GM19455 (cell line): ENCODE results near the gene GYS2.
"Not testable (repeated sequence)": the region's sequence is repeated elsewhere in the genome, so short reads cannot be mapped to it uniquely, and the experiment has no call there.

Experiments used
- ATAC-seq: cut with Tn5 transposase; IDR thresholded peaks from one replicate; pipeline ENCODE4 v1.9.1; 2021; ENCODE audit not compliant: unreplicated experiment

GYS2 gene

GRCh38 chr12:21604245-21605101 lies at the start of gene GYS2:
Gene GYS2 (minus strand): TSS chr12:21604847. CDS start chr12:21604592, 255 bp downstream.
- no peak for ATAC-seq

DNA sequence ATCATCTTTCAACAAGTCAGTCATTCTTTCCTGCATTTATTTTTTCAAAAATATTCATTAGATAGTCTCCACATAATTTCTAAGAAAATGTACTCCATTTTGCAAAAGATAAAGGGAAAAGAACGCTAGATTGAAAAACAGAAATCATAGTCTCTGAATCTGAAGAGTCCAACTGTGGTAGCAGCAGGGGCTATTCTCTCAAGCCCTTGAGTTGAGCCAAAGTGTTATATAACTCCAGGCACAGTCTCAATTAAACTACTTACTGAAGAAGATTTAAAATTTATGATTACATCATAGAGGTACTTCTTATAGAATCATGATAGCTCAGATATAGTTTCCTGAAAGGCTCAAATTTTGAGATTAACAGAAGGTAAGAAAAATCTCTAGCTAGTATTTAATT lies 47.2 kb upstream of the GYS2 start:
- no peak for ATAC-seq

DNA sequence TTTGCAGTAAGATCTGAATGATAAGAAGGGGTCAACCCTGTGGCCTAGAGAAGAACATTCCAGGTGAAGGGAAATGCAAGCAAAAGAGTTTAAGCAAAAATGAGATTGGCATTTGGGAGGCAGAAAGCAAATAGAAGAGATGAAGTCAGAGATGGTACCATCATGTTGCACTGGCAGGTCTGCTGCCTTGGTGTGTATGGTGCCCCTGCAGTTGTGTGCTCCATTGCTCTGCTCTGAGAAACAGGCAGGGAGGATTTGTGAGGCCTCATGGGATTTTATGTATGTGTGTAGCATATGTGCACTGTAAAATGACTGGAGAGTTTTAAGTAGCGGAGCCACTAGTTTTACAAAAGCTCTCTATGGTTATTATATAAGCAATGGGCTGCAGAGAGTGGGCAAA lies 46.4 kb upstream of the GYS2 start:
- no peak for ATAC-seq

GRCh38 chr12:21649034-21649433 lies 44.4 kb upstream of the GYS2 start:
- no peak for ATAC-seq

DNA sequence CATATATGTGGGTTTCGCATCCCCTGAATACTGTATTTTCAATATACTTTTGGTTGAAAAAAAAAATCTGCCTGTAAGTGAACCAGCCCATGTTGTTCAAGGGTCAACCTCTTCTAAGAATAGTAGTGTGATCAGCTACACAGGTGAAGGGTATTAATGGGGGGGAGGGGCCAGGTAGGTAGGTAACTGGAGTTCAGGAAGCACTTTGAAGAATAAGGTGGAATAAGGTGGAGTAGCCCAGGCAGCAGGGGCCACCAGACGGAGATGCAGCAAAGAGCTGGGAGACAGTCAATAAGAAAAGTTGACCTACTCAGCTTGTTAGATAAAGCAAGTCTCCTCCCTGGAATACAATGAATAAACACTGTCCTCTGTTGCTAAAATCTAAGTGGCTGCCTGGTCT lies 43.7 kb upstream of the GYS2 start:
- ATAC-seq, result no peak

DNA sequence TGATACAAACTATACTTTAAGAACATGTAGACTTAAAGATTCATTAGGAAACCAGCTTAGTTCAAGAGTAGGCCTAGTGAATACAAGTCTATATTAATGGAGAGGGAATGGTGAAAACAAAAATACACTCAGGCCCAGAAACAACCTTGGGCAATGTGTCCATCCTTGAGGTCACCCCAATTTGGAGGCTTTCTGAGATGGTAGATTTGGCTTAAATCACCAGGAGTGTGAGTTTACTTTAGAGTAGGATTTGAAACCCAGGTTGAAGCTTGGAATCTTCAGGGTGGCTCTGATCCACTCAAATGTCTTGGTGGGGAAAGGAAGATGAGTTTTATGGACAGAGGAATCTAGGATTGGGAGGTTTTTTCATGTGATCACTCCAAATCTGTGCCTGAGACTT lies 42.5 kb upstream of the GYS2 start:
- ATAC-seq, result no peak

DNA sequence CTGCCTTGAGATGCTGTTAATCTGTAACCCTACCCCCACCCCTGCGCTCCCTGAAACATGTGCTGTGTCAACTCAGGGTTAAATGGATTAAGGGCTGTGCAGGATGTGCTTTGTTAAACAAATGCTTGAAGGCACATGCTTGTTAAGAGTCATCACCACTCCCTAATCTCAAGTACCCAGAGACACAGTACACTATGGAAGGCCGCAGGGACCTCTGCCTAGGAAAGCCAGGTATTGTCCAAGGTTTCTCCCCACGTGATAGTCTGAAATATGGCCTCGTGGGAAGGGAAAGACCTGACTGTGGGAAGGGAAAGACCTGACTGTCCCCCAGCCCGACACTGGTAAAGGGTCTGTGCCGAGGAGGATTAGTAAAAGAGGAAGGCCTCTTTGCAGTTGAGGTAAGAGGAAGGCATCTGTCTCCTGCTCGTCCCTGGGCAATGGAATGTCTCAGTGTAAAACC lies 40.4 kb upstream of the GYS2 start:
- not testable (repeated sequence) for ATAC-seq

DNA sequence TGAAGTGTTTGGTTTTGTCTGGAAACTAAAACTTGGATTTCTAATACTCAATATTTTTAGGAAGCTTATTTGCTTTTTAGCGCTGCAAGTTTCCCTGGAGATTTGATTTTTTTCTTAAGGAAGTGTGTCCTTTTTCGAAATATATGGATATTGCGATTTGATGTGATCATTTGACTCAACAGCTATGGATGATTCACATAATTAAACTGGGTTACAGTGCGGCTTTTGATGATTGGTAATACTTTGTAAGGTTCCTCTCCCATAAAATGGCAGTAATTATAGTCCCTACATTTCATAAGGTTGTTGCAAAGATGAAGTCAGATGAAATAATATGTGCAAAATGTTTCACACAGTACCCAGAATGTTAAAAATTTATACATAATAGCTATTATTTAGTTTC lies 39.9 kb upstream of the GYS2 start:
- ATAC-seq, result no peak

DNA sequence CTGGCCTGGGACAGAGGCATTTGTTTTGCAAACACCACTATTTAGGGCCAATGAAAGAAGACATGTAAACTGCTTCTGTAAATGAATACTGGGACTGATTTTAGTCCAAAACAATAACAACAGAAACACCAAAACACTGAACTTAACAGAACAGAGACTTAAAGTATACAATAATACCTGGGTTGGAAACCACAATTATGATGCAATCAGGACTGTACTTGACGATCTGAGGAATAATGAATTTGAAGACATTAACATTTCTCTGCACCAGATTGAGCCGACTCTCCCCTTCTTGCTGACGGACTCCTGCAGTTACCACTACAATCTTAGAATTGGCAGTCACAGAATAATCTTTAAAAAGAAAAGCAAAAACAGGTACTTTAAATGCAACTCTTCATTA lies 39.1 kb upstream of the GYS2 start:
- ATAC-seq, result no peak

DNA sequence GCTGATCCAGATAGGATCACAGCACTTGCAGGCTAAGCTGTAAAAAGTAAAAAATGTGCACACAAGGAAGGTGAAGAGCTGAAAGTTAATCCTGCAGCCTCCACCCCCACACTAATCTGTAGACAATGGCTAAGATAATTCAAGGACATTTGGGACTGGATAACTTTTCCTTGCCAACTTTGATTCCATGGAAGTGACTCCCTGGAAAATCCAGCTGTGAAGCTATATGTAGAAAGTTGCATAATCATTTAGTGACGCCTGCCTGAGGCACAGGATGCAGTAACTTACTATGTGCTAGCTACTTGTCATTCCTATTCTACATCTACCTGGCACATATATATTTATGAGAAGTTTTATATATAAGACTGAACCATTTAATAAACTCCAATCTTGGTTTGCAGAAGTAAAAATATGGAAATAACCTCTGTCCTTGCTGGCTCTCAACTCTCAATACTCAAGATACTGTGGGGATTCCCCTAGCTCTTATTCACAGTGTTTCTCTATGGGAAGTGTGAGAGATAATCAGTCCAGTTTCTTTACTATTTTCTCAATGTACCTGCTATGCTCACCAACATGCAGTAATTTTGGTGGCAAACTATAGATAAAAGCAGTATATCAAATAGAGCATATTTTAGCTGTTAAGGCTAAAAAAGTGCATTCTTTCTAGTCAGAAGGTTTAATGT lies 38.2 kb upstream of the GYS2 start:
- no peak for ATAC-seq

DNA sequence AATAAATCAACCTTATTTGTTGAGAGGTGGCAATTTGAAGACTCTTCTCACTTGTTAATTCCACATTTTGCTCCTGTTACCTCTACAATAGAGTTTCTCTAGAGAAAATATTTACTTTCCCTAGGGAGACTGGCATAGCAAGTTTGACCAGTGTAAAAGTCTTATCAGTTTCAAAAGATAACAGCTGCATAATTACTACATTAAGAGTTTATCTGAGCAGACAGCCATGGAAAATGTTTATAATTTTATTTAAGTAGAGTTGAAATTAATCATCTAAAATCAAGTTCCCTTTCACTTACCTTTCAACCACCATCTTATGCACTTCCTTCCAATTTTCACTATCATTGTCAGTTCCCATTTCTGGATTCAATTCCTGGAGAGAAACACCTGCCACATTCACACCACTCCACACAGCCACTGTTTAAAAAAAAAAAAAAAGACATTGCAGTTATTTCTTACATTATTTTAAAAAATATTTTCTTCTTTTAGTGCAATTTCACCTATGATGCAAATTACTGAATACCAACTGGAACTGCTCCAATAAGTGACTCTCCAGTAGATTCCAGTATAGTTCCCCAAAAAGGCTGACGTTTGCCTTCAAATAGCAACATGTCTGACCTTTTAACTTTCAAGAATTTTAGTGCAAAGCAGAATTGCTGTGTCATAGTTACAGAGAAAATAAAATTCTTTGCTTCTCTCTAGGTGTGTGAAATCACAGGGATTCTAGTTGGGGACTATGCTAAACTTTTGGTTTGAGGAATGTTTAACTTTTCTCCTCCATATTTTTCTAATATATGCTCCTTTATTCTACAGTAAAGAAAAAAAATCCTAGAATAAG lies 33.6 kb upstream of the GYS2 start:
- no peak for ATAC-seq

DNA sequence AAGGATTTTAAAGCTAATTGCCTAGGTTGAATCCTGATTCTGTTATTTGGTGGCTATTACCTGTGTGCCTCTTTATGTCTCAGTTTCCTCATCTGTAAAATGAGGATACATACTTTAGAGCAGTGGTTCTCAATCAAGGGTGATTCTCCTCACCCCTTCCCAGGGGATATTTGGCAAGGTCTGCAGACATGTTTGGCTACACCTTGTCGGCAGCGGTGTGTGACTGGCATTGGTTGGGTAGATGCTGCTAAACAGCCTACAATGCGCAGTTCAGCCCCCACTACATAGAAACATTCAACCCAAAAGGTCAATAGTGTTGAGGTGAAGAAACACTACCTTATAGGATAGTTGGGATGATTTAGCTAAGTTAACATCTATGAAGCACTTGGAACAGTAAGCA lies 29.6 kb upstream of the GYS2 start:
- no peak for ATAC-seq

DNA sequence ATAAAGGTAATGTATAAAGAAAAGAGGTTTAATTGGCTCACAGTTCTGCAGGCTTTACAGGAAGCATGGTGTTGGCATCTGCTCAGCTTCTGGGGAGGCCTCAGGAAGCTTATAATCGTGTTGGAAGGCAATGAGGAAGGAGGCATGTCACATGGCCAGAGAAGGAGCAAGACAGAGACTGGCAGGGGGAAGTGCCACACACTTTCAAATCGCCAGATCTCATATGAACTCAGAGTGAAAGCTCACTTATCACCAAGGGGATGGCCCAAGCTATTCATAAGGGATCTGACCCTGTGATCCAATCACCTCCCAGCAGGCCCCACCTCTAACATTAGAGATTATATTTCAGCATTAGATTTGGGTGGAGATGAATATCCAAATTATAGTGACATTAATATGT lies 26.7 kb upstream of the GYS2 start:
- ATAC-seq, result no peak

GRCh38 chr12:21627924-21628323 lies 23.3 kb upstream of the GYS2 start:
- ATAC-seq, result no peak

- ATAC-seq, result no peak
Observed at GRCh38 chr12:21618566-21618965, 13.9 kb upstream of the GYS2 start.

GRCh38 chr12:21617030-21617429 lies 12.4 kb upstream of the GYS2 start:
- ATAC-seq, result no peak

- no peak for ATAC-seq
Observed at GRCh38 chr12:21615431-21615830, 10.8 kb upstream of the GYS2 start.

DNA sequence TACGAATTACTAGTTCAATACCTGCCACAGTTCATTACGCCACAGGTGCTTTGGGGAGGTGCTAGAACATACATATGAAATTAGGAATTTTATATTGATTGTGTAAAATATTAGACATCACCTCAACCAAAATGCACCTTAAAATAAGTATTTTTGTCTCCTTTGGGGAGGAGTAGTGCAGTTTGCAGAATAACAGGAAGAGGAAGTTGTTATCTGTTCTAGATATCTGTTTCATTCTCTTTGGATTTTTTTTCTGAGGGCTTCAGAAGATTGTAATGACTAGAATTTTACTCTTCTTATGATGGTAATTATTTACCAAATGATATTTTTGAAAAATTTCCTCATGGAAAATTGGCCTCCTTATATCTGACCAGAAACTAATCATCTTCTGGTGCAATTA lies 9.9 kb upstream of the GYS2 start:
- ATAC-seq, result no peak

- ATAC-seq, result no peak
Observed at GRCh38 chr12:21613931-21614330, 9.3 kb upstream of the GYS2 start.

GRCh38 chr12:21608196-21608595 lies 3.5 kb upstream of the GYS2 start:
- no peak for ATAC-seq

- no peak for ATAC-seq
Observed at GRCh38 chr12:21607701-21608100, 3.1 kb upstream of the GYS2 start.

GRCh38 chr12:21606175-21606574 lies 1.5 kb upstream of the GYS2 start:
- no peak for ATAC-seq
